HepG2 (cell line): Measurements from ENCODE around the gene C5.

Experiments
- ATAD3A ChIP-seq: sonication (generic); formaldehyde crosslinking; IDR thresholded peaks from 2 replicates; pipeline ENCODE4 v1.4.0; 2020; ENCODE audit warnings: missing genetic modification reagents
- ATF3 ChIP-seq: sonication (generic); formaldehyde crosslinking; IDR thresholded peaks from 2 replicates; pipeline ENCODE4 v1.4.0; 2020; ENCODE audit warnings: missing genetic modification reagents
- HNRNPUL1 ChIP-seq: fragments of 200-400 bp; formaldehyde crosslinking; IDR thresholded peaks from 2 replicates; pipeline ENCODE4 v1.6.1; 2017; ENCODE audit warnings: low read depth, mild to moderate bottlenecking, low read length, moderate library complexity
- MAZ ChIP-seq, 2 experiments: sonication (generic) in 1 of 2; formaldehyde crosslinking in 1 of 2; IDR thresholded peaks; 2 replicates each; pipeline versions ENCODE4 v1.5.0 to v1.6.1; 2012 to 2020; ENCODE audit warnings: low read depth in 2 of 2, mild to moderate bottlenecking in 2 of 2, borderline replicate concordance in 1 of 2, improper control_type of control experiment in 1 of 2, low read length in 1 of 2, missing genetic modification reagents in 1 of 2, moderate library complexity in 1 of 2
- MLX ChIP-seq: IDR thresholded peaks from 2 replicates; pipeline ENCODE4 v1.6.1; 2016
- MXI1 ChIP-seq: IDR thresholded peaks from 3 replicates; pipeline ENCODE4 v1.6.1; 2012; ENCODE audit warnings: low read depth, low read length, inconsistent platforms, borderline replicate concordance
- NR3C1 ChIP-seq: sonication (generic); formaldehyde crosslinking; IDR thresholded peaks from 2 replicates; pipeline ENCODE4 v1.4.0; 2020; ENCODE audit warnings: missing genetic modification reagents
- RAD21 ChIP-seq: fragments of 450-650 bp; formaldehyde crosslinking; IDR thresholded peaks from 2 replicates; pipeline ENCODE4 v1.5.0; 2020; ENCODE audit warnings: mild to moderate bottlenecking
- RFX5 ChIP-seq: IDR thresholded peaks from 2 replicates; pipeline ENCODE4 v1.6.1; 2011; ENCODE audit warnings: low read depth, low read length, improper control_type of control experiment
- TF ChIP-seq, protein P1 (sequence below): sonication (generic); formaldehyde crosslinking; IDR thresholded peaks from 2 replicates; pipeline ENCODE4 v1.8.1; 2023; ENCODE audit warnings: mild to moderate bottlenecking, missing genetic modification reagents

DNA sequence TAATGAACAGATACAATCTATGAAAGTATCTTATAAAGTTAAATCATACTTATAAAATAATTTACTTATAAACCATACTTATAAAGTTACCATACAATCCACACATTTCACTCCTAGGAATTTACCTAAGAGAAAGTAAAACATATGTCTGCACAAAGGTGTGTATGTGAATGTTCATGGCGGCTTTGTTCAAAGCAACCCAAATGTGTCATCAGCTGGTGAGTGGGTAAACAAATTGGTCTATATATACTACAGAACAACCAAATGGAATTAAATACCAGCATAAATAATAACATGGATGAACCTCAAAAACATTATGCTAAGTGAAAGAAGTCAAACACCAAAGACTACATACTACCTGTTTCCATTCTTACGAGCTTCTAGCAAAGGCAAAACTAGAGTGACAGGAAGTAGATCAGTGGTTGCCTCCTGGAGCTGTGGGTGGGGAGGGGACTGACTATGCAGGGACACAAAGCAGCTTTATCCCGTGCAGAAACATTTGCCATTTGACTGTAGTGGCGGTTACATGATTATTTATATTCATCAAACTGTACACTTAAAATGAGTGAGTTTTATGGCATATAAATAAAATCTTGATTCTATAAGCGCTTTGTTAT lies 134.1 kb downstream of the C5 start:
- TF ChIP-seq, protein P1, sequence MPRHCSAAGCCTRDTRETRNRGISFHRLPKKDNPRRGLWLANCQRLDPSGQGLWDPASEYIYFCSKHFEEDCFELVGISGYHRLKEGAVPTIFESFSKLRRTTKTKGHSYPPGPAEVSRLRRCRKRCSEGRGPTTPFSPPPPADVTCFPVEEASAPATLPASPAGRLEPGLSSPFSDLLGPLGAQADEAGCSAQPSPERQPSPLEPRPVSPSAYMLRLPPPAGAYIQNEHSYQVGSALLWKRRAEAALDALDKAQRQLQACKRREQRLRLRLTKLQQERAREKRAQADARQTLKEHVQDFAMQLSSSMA (CRISPR knock-in tag) = no peak
- no peak for TF ChIP-seq ATF3
- no peak for TF ChIP-seq RFX5
- TF ChIP-seq HNRNPUL1 = no peak
- TF ChIP-seq RAD21 = no peak
- no peak for TF ChIP-seq MXI1
- TF ChIP-seq ATAD3A (CRISPR knock-in tag) = no peak
- TF ChIP-seq MAZ (IDR thresholded peaks at IDR 0.05; ENCODE audit: borderline replicate concordance, low read depth, low read length) = no peak
- TF ChIP-seq MAZ (CRISPR knock-in tag; IDR thresholded peaks at IDR 0.05; ENCODE audit: low read depth) = no peak
- TF ChIP-seq NR3C1 (CRISPR knock-in tag) = no peak
- TF ChIP-seq MLX = no peak
